HPDE6-E6E7 (cell line): ENCODE data around the gene AGER.
"Not testable (repeated sequence)": the region's sequence is repeated elsewhere in the genome, so short reads cannot be mapped to it uniquely, and the experiment has no call there.

Source experiments
- DNase-seq: peaks from one replicate; pipeline ENCODE4 v3.0.0; 2011; ENCODE audit warnings: missing footprints; ENCODE audit errors: extremely low spot score

AGER gene

GRCh38 chr6:32184084-32184640 is at the start of gene AGER:
TSS of gene AGER (minus strand) at chr6:32184253. CDS start at chr6:32184222, 31 bp downstream.
- no peak for DNase-seq

GRCh38 chr6:32226434-32226833 is 42.4 kb upstream of the AGER start:
- DNase-seq: no peak

GRCh38 chr6:32224696-32225095 is 40.6 kb upstream of the AGER start:
- DNase-seq: no peak

- DNase-seq: no peak
These were observed 39.5 kb upstream of the AGER start, which contains the start of gene NOTCH4 for GRCh38 chr6:32223258-32224235. TSS of gene NOTCH4 (minus strand) at chr6:32224067. CDS start at chr6:32223928, 139 bp downstream.

- DNase-seq: no peak
These were observed 38.5 kb upstream of the AGER start for GRCh38 chr6:32222333-32223230.

GRCh38 chr6:32220021-32220420 is 36.0 kb upstream of the AGER start:
- DNase-seq: no peak

GRCh38 chr6:32218167-32218566 is 34.1 kb upstream of the AGER start:
- DNase-seq: no peak

GRCh38 chr6:32216998-32217397 is 32.9 kb upstream of the AGER start:
- no peak for DNase-seq

- DNase-seq: no peak
These were observed 32.2 kb upstream of the AGER start for GRCh38 chr6:32216285-32216684.

- DNase-seq: no peak
These were observed 31.6 kb upstream of the AGER start for GRCh38 chr6:32215617-32216016.

- DNase-seq: no peak
These were observed 30.1 kb upstream of the AGER start for GRCh38 chr6:32214126-32214525.

- no peak for DNase-seq
These were observed 29.6 kb upstream of the AGER start for GRCh38 chr6:32213649-32214048.

GRCh38 chr6:32212076-32212760 is 28.2 kb upstream of the AGER start:
- no peak for DNase-seq

- not testable (repeated sequence) for DNase-seq
These were observed 27.4 kb upstream of the AGER start for GRCh38 chr6:32211432-32211831.

GRCh38 chr6:32210191-32210601 is 26.1 kb upstream of the AGER start:
- DNase-seq: no peak

GRCh38 chr6:32208996-32209395 is 24.9 kb upstream of the AGER start:
- no peak for DNase-seq

- no peak for DNase-seq
These were observed 20.2 kb upstream of the AGER start for GRCh38 chr6:32204268-32204715.

GRCh38 chr6:32203426-32204267 is 19.6 kb upstream of the AGER start:
- DNase-seq: no peak

GRCh38 chr6:32202186-32202585 is 18.1 kb upstream of the AGER start:
- no peak for DNase-seq

- DNase-seq: no peak
These were observed 16.8 kb upstream of the AGER start for GRCh38 chr6:32200711-32201475.
